ENCODE data around the gene DECR2. TPM values are rescaled to one million over a fixed set of nuclear protein-coding genes. Genes with fewer than 3 reads are reported as not detected.

Gene DECR2
- total RNA-seq, 1 donor from 2014 or later, result 14.6 TPM

- no peak for TF ChIP-seq CTCF (IDR thresholded peaks at IDR 0.05; ENCODE audit: unreplicated experiment)
- H3K4me3 Mint-ChIP-seq (ENCODE audit: unreplicated experiment), result no peak overlapping the region
- peaks cover 12% of the 10 kb centered on the region for H3K27me3 Mint-ChIP-seq (ENCODE audit: unreplicated experiment)
- DNase-seq (ENCODE audit: low spot score), result no peak
- H3K4me1 Mint-ChIP-seq (ENCODE audit: unreplicated experiment), result peaks cover 2% of the 10 kb centered on the region
- H3K36me3 Mint-ChIP-seq (ENCODE audit: low read depth, unreplicated experiment), result peaks cover 15% of the 10 kb centered on the region
- H3K27ac Mint-ChIP-seq (ENCODE audit: unreplicated experiment), result no peak overlapping the region
- H3K9me3 Mint-ChIP-seq (ENCODE audit: unreplicated experiment), result no peaks in the 10 kb centered on the region
These were observed 33.1 kb upstream of the DECR2 start for GRCh38 chr16:368388-369158.

GRCh38 chr16:369275-369865 is 32.3 kb upstream of the DECR2 start:
- no peaks in the 10 kb centered on the region for H3K9me3 Mint-ChIP-seq (ENCODE audit: unreplicated experiment)
- H3K27ac Mint-ChIP-seq (ENCODE audit: unreplicated experiment), result no peak overlapping the region
- H3K4me3 Mint-ChIP-seq (ENCODE audit: unreplicated experiment), result peak overlapping the region; percentile 59

GRCh38 chr16:369866-370436 is 31.7 kb upstream of the DECR2 start:
- no peak overlapping the region for H3K27ac Mint-ChIP-seq (ENCODE audit: unreplicated experiment)
- H3K4me1 Mint-ChIP-seq (ENCODE audit: unreplicated experiment), result peaks cover 2% of the 10 kb centered on the region
- TF ChIP-seq CTCF (IDR thresholded peaks at IDR 0.05; ENCODE audit: unreplicated experiment), result no peak
- peak; percentile 50 for DNase-seq (ENCODE audit: low spot score)
- peaks cover 16% of the 10 kb centered on the region for H3K36me3 Mint-ChIP-seq (ENCODE audit: low read depth, unreplicated experiment)
- H3K9me3 Mint-ChIP-seq (ENCODE audit: unreplicated experiment), result no peaks in the 10 kb centered on the region
- H3K27me3 Mint-ChIP-seq (ENCODE audit: unreplicated experiment), result peaks cover 10% of the 10 kb centered on the region
- peak overlapping the region; percentile 93 for H3K4me3 Mint-ChIP-seq (ENCODE audit: unreplicated experiment)

More at GRCh38 chr16:369275-369865, 32.3 kb upstream of the DECR2 start:
- H3K27me3 Mint-ChIP-seq (ENCODE audit: unreplicated experiment), result peaks cover 12% of the 10 kb centered on the region
- TF ChIP-seq CTCF (IDR thresholded peaks at IDR 0.05; ENCODE audit: unreplicated experiment), result no peak
- peaks cover 2% of the 10 kb centered on the region for H3K4me1 Mint-ChIP-seq (ENCODE audit: unreplicated experiment)
- DNase-seq (ENCODE audit: low spot score), result no peak
- H3K36me3 Mint-ChIP-seq (ENCODE audit: low read depth, unreplicated experiment), result peaks cover 16% of the 10 kb centered on the region

- Mint-ChIP-seq H3K36me3 (ENCODE audit: low read depth, unreplicated experiment) (peaks cover 16% of the 10 kb centered on the region), H3K4me1 (ENCODE audit: unreplicated experiment) (peaks cover 2% of the 10 kb centered on the region), H3K4me3 (ENCODE audit: unreplicated experiment) (peak within 1 kb of the TSS; percentile 93), H3K27ac (ENCODE audit: unreplicated experiment) (peak within 1 kb of the TSS; percentile 76), H3K27me3 (ENCODE audit: unreplicated experiment) (peaks cover 10% of the 10 kb centered on the region), H3K9me3 (ENCODE audit: unreplicated experiment) (no peaks in the 10 kb centered on the region)
- TF ChIP-seq CTCF (IDR thresholded peaks at IDR 0.05; ENCODE audit: unreplicated experiment), result no peak
- DNase-seq (ENCODE audit: low spot score), result peak; percentile 90
These were observed 31.2 kb upstream of the DECR2 start, which contains the start of gene MRPL28 for GRCh38 chr16:370443-370842. Gene MRPL28 (minus strand): TSS chr16:370538. CDS start chr16:370218, 320 bp downstream.

Data from endothelial cell (in vitro differentiated cells).